ENCODE results near the gene HARBI1.
A peak's percentile ranks its signal among the peaks of the same experiment; 100 is the strongest.

HARBI1 gene, protein sequence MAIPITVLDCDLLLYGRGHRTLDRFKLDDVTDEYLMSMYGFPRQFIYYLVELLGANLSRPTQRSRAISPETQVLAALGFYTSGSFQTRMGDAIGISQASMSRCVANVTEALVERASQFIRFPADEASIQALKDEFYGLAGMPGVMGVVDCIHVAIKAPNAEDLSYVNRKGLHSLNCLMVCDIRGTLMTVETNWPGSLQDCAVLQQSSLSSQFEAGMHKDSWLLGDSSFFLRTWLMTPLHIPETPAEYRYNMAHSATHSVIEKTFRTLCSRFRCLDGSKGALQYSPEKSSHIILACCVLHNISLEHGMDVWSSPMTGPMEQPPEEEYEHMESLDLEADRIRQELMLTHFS

DNA sequence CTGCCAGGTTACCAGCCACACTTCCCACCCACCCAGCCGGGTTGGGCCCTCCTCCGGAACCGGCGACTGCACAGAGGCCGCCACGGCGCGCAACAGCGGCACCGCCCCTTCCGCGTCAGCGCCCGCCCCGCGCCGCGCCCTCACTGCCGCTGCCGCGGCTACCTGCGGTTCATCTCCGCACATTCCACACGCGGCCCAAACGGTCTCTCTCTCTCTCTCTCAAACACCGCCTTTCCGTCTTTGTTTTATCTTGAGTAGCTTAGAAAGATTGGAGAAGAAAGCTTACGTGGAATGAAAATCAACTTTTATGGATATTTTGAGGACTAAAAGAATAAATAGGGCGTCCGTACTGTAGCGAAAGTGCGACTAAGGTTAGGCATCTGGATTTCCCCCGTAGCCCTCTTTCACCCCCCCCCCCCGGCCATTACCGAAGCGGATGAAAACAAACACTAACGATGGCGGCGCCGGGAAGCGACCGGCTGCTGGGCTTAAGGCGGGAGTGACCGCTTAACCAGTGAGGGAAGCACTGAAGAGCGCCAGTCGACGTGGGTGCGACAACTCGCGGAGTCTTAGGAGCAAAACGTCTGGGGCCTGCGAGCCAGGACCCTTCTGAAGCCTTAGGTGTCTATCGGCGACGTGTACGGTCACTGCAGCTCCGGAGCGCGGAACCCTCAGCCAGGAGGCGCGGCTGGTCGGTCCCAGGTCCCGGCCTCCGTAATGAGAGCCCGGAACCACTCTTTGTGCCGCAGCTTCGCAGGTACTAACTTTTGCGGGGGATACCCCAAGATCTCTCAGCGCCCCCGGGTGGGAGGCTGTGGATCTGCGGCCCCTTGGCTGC, at the start of gene HARBI1, which contains the start of gene ATG13:
HARBI1 (minus strand) TSS at position 94 of the 838 bp plus-strand sequence. CDS start 990 bp downstream, outside the sequence.
ATG13 (plus strand) TSS at position 420 of the 838 bp plus-strand sequence. CDS start 26,739 bp downstream, outside the sequence.
- DNase-seq = peak; percentile 77 to 87

DNA sequence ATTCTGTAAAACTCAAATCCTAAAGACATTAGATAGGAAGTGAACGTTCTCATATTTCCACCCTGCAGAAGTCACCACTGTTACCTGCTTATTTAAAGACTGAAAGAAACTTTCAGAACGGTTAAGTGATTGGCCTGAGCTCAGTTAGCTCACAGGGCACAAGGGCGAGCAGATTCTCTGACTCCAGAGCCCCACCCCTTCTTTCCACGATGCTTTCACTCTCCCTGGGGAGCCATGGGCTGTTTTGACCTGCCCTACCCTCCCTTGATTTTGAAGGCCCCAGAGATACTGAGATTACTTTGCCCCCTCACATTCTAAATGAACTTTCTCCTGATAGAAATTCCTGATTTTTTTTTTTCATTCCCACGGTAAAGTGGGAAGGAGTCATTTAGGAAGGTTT, 49.5 kb upstream of the HARBI1 start:
- DNase-seq = no peak

DNA sequence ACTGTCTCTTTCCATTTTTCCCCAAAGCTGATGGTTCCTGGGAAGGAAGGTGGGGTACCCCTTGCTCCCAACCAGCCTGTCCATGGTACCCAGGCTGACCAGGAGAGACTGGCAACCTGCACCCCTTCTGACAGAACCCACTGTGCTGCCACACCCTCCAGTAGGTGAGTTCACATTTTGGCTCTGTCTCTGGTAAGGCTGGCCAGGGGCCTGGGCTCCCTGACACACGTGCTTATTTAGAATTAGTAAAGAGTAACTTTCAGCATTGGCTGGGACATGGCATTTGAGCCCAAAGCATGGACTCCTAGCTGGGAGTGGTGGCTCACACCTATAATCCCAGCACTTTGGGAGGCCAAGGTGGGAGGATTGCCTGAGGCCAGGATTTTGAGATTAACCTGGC, 48.3 kb upstream of the HARBI1 start:
- no peak for DNase-seq

DNA sequence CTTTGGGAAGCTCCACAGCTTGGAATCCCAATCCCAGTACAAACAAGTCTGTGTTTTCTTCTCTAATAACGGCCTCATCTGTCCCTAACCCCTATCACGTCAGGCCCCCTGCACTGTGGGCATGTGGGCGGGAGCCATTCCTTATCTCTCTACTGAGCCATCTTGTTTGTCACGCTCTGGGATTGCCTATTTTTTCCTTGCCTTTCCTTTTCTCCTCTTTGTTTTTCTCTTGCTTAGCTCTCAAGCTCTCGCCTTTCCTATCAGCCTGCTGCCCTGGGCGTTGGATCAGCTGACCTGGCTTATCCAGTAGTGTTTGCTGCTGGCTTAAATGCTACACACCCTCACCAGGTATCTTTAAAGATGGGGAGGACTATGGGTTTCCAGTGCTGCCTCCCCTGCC, 47.6 kb upstream of the HARBI1 start:
- DNase-seq = no peak

DNA sequence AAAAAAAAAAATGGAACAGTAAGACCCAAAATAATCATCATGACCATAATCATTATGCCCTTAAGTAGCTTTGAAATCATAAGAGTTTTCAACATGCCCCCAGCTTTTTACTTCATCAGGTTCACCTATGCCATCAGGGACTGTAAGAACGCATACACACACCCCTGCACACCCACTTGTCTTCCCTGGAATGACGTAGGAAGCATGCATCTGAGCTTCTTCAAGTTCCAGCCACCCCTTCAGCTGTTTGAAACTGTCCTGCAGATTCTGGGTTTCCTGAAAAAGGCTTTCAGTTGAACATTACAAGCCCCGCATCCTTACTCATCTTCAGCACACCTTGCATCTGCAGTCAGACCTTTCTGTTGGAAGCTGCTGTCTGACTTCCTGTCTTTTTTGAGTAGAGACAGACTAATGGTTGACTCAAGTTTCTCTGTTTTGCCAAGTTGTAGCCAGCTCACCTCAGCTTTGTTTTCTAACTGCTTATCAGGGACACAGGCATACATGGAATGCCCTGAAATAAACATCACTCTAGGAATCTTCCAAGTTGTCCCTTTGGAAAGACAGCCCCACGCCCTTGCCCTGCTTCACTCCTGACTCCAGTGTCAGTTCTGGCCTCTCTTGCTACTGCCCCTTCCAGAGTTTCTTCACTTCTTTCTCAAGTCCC, 46.4 kb upstream of the HARBI1 start:
- DNase-seq = no peak

DNA sequence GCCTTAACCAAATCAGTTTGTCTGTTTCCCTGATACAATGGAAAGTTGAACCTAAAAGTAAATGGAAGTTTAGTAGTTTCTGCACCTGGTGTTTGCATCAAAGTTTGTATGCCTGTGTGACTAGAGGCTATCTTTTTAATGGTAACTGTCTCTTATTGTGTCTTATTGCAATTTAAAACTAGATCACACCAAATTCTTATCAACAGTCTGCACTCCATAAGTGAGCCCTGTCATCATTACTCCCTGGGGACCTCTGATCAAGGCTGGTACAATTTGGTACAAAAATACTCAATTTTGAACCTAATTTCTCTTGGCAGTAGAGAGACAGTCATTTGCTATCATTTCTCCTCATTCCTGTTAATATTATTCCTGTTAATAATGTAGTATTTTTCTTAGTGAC, 45.3 kb upstream of the HARBI1 start:
- no peak for DNase-seq

DNA sequence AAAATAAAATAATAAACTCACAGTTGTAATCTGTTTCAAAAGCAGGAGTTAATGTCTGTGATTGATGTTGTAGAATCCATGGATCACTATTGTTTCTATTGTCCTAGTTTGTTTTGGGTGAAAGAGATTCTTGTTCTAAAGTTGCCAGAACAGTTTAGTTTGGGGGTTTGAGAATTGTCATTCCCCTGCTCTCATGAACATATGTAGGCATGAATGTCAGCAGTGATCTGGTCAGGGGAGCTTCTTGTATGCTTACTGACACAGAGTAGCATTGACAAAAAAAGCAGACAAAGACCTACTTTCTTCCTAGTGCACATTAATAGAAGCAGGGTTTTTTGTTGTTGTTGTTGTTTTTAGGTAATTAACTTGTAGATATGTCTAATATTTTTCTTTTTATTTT, 44.8 kb upstream of the HARBI1 start:
- no peak for DNase-seq

DNA sequence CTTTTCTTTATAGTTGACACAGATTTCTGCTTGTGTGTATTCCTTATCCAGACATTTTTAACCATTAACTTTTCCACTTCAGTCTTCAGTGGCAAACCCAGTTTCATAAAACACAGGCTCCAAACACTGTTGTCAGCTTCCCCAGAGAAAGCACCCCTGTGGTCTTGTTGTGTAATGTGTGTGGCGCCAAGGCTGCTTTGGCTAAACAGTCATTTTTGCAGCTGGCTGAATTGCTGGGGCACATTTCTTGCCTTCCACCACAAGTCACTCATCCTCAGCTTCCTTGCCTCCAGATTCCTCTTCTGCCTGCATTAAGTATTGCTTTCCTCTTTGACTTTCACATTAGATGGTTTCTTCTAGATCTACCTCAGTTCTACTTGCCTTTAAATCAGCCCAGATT, 42.9 kb upstream of the HARBI1 start:
- peak in 1 of 2 donors; percentile 38 for DNase-seq

DNA sequence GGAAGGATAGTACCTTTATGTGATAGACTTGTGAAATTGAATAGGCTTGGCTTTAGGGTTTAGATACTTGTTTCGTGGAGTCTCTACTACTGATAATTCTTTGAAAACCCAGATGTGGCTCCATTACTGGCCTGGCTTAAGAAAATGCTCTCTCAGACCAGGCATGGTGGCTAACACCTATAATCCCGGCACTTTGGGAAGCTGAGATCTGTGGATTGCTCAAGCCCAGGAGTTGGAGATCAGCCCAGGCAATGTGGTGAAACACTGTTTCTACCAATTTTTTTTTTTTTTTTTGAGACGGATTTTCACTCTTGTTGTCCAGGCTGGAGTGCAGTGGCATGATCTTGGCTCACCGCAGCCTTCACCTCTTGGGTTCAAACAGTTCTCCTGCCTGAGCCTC, 41.2 kb upstream of the HARBI1 start:
- DNase-seq = no peak

DNA sequence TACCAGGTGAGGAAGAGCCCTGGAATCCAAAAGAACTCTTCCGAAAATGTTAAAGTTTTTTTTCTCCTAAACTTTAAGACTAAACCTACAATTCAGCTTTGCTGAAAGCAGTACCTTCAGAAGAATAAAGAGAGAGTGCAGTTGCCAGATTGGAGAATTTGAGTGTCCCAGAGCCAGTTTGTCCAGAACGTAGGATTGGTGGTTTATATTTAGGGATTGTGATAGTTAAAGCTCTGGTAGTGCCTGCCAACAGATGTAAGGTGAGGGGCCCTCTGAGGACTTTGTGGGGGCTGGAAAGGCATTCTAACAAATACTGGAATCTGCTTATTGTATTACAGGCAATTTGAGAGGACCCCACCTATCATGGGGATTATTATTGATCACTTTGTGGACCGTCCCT, 40.2 kb upstream of the HARBI1 start:
- no peak for DNase-seq

DNA sequence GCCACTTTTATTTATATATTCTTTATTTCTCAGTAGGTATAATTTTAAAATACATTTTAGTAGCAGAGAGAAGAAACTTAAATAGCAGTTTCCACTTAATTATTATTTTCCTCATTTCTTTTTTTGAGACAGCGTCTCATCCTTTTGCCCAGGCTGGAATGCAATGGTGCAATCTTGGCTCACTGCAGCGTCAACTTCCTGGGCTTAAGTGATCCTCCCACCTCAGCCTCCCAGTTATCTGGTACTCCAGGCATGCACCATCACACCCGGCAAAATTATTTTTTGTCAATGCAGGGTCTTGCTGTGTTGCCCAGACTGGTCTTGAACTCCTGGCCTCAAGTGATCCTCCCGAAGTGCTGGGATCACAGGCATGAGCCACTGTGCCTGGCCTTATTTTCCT, 38.6 kb upstream of the HARBI1 start:
- DNase-seq = no peak

DNA sequence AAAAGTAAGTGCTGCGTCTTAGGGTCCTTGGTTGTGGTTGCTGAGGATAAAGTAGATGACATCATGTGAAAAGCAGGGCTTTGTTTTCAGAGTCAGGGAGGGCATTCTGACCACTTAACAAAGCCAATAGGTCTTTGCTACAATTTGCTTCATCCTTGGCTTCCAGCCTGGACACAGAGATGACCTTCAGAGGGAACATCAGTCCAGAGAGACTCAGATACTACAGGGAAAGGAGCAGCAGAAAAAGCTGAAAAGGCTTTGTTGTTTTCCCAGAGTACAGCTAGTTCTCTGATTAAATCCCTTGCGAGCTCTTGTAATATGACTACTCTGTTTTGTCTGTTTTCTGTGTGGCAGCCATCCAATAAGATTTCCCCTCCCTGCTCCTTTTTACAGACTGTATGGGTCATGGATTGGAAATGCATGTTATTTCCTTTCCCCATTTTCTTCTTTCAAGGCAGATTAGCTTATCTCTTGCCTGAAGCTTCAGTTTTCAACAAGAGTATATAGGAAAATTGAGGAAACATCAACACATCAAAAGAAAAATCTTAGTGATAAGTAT, 32.2 kb upstream of the HARBI1 start:
- DNase-seq = no peak

DNA sequence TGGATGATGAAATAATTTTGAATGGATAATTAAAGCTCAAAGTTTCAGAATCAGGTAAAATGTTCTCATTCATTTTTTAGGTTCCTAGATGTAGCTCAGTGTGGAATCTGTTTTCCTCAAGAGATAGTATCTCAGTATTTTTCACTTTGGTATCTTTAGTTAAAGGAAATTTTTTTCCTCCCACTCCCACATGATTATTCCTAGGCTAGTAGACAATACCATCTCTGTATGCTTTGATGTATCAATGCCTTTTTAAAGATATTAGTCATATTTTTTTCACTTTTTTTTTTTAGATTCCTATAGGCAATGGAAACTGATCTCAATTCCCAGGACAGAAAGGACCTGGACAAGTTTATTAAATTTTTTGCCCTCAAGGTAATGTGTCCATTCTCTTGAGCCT, 27.0 kb upstream of the HARBI1 start:
- DNase-seq = no peak

DNA sequence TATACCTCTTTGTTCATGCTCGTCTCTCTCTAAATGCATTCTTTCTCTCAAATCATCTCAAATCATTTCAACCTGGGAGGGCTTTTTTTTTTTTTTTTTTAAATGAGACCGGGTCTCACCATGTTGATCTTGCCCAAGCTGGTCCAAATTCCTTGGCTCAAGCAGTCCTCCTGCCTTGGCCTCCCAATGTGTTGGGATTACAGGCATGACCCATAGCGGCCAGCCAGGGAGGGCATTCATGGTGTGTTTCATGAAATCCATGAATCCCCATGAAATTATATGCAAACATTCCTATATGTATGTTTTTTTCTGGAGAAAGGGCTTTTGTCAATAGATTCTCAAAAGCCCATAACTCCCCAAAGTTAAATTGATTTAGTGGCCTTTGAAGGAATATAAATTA, 26.5 kb upstream of the HARBI1 start:
- DNase-seq = no peak

DNA sequence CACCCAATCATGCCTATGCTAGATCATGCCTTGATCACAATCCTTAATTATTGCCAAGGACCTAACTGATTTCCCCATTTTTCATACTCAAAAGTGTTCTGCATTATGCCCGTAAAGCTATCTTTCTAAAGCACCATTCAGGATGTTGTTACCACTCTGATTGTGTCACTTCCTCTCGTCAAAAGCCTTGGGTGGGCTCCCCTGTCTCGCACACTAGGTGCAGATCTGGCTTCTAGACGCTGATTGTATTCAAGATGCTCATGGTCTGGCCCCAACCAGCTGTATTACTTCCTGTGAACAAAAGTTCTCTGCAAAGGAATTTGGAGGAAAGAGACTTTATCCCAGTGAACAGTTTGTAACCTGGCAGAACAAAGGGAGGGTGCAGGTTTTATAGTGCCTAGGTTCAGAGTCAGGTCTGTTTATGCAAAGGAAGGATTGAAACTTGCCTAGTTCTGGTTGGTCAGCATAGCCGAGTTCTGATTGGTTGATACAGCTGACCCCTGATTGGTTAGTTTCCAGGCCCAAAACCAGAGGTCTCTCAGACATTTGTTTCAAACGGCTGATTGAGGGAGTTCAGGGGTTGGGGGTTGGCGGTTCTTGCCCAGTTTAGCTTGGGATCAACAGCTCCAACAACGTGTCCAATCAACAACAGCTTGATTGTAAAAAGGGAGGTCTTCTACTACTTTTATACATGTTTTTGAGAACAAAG, 25.8 kb upstream of the HARBI1 start:
- DNase-seq = no peak

DNA sequence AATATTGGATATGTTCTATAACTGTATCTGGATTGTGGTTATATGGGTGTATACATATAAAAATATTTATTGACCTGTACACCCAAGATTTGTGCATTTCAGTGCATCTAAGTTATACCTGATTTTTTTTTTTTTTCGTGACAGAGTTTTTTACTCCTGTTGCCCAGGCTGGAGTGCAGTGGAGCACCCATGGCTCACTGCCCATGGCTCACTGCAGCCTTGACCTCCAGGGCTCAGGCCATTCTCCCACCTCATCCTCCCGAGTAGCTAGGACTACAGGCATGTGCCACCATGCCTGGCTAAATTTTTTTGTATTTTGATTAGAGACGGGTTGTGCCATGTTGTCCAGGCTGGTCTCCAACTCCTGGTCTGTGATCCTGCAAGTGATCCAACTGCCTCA, 24.6 kb upstream of the HARBI1 start:
- DNase-seq = no peak

DNA sequence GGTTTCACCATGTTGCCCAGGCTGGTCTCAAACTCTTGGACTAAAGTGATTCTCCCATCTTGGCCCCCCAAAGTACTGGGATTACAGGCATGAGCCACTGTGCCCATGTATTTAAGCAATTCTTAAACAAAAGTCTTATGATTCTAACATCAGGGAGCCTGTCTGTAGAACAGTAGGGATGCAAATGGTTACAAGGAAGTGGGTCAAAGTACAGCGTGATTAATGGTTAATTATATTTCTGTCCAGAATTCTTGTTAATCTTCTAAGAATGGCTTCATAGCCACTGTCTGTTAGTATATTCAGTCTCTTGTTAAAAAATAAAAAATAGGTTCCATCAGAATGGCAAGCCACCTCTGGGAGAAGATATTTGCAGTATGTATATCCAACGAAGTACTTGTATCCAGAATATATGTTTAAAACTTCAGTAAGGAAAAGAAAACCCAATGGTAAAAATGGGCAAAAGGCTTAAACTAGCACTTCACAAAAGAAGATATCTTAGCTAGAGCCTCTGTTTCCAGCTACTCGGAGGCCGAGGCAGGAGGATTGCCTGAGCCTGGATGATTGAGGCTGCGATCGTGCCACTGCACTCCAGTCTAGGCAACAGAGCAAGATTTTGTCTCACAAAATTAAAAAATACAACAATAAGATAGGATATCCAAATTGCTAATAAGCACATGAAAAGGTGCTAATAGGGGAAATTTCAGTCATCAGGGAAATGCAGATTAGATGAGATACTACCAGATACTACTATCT, 23.2 kb upstream of the HARBI1 start:
- no peak for DNase-seq

DNA sequence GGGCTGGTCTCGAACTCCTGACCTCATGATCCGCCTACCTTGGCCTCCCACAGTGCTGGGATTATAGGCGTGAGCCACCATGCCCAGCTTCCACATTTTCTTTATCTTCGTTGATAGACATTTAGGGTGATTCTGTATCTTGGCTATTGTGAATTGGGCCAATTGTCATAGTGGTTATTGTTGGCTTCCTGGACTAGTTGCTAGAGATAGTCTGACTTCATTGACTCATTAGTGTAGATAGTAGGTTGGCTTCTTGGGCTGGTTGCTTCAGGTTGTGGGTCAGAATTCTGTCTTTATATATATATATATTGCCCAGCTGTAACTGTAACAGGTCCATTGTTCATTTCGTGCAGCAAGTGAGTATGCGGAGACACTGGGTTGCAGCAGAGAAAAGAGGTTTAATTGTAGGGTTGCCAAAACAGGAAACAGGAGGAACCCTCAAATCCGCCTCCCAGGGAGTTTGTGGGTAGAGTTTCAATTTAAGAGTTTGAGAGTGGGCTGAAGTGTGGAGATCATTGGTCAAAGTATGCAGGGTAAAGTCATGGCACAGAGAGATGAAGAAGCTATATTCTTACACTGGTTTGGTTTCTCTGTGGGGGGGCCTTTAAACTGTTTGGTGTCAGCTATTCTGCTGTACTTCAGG, 22.3 kb upstream of the HARBI1 start:
- DNase-seq = no peak

DNA sequence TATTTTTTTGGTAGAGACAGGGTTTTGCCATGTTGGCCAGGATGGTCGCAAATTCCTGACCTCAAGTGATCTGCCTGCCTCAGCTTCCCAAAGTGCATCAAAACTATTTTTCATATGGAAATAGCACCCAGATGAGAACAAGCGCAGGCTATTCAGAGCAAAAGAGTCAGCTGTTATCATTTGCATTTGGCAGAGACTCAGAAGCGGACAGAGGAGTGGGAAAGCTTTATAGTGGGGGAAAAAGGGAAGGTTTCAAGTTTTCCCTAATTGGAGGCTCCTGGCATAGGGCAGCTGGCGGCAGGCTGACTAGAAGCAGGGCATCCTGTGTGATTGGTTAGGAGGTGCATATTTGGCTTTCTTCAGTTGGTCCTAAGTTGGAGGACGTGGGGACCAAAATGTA, 20.5 kb upstream of the HARBI1 start:
- no peak for DNase-seq

DNA sequence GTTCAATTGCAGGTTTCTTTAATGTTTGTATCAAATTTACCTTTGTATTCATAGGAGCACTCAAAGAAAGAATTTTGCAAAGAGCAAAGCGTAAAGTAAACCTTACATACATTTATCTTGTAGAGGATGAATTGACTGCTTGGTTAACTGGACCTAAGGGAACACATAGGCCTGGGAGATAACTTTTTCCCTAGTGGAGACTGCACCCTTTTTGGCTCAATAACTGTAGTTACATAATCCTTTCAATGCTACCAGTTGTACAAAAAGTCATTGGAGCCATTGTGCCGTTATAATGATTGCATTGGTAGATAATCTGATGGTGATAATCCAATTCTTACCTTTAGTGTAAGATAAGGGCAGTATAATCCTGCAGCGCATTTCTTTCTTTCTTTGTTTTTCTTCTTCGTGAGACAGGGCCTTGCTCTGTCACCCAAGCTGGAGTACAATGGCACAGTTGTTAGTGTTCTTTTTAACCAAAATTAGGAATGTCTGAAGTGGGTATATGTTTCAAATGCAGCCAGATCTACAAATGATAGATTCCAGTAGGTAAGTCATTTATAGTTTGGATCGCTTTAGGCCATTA, 18.6 kb upstream of the HARBI1 start:
- DNase-seq = no peak

Data from bone marrow (tissue), 2 donors.